ENCODE results near the gene ADCY3.

DNA sequence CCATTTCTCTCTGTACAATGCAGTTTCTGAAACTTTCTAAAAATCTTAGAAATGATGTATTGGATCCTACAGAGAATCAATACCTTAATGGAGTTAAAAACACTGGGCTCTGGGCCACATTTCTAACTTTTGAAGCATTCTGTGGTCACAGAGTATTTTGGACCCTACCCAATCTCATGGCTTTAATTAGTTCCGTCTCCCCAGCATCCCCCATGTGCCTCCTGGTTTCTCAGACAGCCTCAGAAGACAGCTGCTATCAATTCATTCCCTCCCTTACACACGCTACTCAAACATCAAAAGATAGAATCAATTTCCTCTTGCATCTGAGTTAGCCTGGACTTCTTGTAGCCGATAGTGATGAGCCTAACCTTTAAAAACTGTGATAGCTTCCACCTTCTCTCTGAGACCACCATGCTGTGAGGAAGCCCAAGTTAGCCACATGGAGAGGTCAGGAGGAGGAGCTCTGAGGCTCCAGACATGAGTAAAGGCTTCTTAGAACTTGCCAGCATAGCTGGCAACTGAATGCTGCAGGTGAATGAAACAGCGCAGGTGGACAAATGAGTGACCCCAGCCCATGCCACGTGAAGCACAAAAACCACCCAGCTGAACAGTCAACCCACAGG lies 10.4 kb downstream of the ADCY3 start:
- TF ChIP-seq, protein P1, sequence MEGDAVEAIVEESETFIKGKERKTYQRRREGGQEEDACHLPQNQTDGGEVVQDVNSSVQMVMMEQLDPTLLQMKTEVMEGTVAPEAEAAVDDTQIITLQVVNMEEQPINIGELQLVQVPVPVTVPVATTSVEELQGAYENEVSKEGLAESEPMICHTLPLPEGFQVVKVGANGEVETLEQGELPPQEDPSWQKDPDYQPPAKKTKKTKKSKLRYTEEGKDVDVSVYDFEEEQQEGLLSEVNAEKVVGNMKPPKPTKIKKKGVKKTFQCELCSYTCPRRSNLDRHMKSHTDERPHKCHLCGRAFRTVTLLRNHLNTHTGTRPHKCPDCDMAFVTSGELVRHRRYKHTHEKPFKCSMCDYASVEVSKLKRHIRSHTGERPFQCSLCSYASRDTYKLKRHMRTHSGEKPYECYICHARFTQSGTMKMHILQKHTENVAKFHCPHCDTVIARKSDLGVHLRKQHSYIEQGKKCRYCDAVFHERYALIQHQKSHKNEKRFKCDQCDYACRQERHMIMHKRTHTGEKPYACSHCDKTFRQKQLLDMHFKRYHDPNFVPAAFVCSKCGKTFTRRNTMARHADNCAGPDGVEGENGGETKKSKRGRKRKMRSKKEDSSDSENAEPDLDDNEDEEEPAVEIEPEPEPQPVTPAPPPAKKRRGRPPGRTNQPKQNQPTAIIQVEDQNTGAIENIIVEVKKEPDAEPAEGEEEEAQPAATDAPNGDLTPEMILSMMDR (conservative IDR thresholded peaks at IDR 0.05 in 1 of 2, IDR thresholded peaks at IDR 0.05 in 1 of 2; ENCODE audit: extremely low read depth in 1 of 2, insufficient read depth in 1 of 2, low read depth in 1 of 2, low read length in 2 of 2) = no peak
- TF ChIP-seq EZH2 (IDR thresholded peaks at IDR 0.05; ENCODE audit: borderline replicate concordance, low read length) = no peak
